ENCODE results near the gene PRKG1.

DNA sequence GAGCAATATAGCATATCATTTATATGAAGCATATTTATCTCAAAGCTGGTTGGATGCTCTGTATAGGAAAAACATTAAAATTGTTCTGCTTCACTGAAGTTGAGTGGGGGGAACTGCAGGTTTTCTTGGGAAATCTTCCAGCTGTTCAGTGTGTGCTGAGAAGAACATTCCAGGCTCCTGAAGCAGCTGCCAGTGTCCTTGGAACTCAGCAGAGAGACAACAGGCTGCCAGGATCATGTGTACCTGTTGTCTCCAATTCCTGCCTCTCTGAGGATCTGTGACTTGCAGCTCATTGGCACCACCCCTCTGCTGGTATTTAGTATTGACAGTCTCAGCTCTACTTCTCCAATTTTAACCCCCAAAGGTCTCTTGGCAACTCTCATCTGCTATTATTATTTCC, 42.3 kb upstream of the PRKG1 start:
- TF ChIP-seq, protein P1, sequence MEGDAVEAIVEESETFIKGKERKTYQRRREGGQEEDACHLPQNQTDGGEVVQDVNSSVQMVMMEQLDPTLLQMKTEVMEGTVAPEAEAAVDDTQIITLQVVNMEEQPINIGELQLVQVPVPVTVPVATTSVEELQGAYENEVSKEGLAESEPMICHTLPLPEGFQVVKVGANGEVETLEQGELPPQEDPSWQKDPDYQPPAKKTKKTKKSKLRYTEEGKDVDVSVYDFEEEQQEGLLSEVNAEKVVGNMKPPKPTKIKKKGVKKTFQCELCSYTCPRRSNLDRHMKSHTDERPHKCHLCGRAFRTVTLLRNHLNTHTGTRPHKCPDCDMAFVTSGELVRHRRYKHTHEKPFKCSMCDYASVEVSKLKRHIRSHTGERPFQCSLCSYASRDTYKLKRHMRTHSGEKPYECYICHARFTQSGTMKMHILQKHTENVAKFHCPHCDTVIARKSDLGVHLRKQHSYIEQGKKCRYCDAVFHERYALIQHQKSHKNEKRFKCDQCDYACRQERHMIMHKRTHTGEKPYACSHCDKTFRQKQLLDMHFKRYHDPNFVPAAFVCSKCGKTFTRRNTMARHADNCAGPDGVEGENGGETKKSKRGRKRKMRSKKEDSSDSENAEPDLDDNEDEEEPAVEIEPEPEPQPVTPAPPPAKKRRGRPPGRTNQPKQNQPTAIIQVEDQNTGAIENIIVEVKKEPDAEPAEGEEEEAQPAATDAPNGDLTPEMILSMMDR (IDR thresholded peaks at IDR 0.05): no peak
- no peak for TF ChIP-seq EP300 (IDR thresholded peaks at IDR 0.05)

Data from esophagus muscularis mucosa (tissue), 3 donors.